Hematopoietic multipotent progenitor cell treated with erythropoietin and hydrocortisone succinate and interleukin-3 and kit ligand, for 6 days (in vitro differentiated cells): ENCODE data around the gene CYP2U1.
"Not testable (repeated sequence)": the region's sequence is repeated elsewhere in the genome, so short reads cannot be mapped to it uniquely, and the experiment has no call there.

ENCODE experiments used
- DNase-seq: peaks from one replicate; pipeline ENCODE4 v3.0.0-alpha.2; 2015

CYP2U1 gene

GRCh38 chr4:107930821-107931774 is at the start of gene CYP2U1:
Gene CYP2U1, plus strand, starts transcription at chr4:107931549. Its CDS starts 95 bp downstream, at chr4:107931644.
- peak; percentile 85 for DNase-seq

GRCh38 chr4:107885865-107886264 is 45.5 kb upstream of the CYP2U1 start:
- DNase-seq = no peak

GRCh38 chr4:107888237-107888636 is 43.1 kb upstream of the CYP2U1 start:
- peak; percentile 13 for DNase-seq

GRCh38 chr4:107890779-107891178 is 40.6 kb upstream of the CYP2U1 start:
- no peak for DNase-seq

GRCh38 chr4:107891299-107891698 is 40.0 kb upstream of the CYP2U1 start:
- DNase-seq = no peak

GRCh38 chr4:107893171-107894137 is 37.9 kb upstream of the CYP2U1 start:
- no peak for DNase-seq

- DNase-seq = no peak
Observed at GRCh38 chr4:107894138-107894603, 37.2 kb upstream of the CYP2U1 start.

GRCh38 chr4:107896158-107896645 is 35.1 kb upstream of the CYP2U1 start:
- no peak for DNase-seq

GRCh38 chr4:107896646-107897045 is 34.7 kb upstream of the CYP2U1 start:
- no peak for DNase-seq

- DNase-seq = no peak
Observed at GRCh38 chr4:107897823-107898222, 33.5 kb upstream of the CYP2U1 start.

- no peak for DNase-seq
Observed at GRCh38 chr4:107900067-107900466, 31.3 kb upstream of the CYP2U1 start.

GRCh38 chr4:107900508-107900907 is 30.8 kb upstream of the CYP2U1 start:
- no peak for DNase-seq

GRCh38 chr4:107901213-107901934 is 30.0 kb upstream of the CYP2U1 start:
- no peak for DNase-seq

- DNase-seq = no peak
Observed at GRCh38 chr4:107902715-107903114, 28.6 kb upstream of the CYP2U1 start.

- not testable (repeated sequence) for DNase-seq
Observed at GRCh38 chr4:107905082-107905481, 26.3 kb upstream of the CYP2U1 start.

- no peak for DNase-seq
Observed at GRCh38 chr4:107906458-107907100, 24.8 kb upstream of the CYP2U1 start.

GRCh38 chr4:107908377-107908776 is 23.0 kb upstream of the CYP2U1 start:
- DNase-seq = no peak

- peak; percentile 88 for DNase-seq
Observed at GRCh38 chr4:107913283-107913899, 18.0 kb upstream of the CYP2U1 start.

- DNase-seq = no peak
Observed at GRCh38 chr4:107915220-107915619, 16.1 kb upstream of the CYP2U1 start.

GRCh38 chr4:107916623-107917022 is 14.7 kb upstream of the CYP2U1 start:
- DNase-seq = no peak

- DNase-seq = no peak
Observed at GRCh38 chr4:107917500-107917899, 13.8 kb upstream of the CYP2U1 start.
